ENCODE results near the gene TRIM17. TPM values are rescaled to one million over a fixed set of nuclear protein-coding genes. Genes with fewer than 3 reads are reported as not detected.

Gene TRIM17
- total and polyA plus RNA-seq, 9 of the 15 experiments (the other 6 are each of a cell fraction or from before 2014, with no cell fraction given), result not detected

DNA sequence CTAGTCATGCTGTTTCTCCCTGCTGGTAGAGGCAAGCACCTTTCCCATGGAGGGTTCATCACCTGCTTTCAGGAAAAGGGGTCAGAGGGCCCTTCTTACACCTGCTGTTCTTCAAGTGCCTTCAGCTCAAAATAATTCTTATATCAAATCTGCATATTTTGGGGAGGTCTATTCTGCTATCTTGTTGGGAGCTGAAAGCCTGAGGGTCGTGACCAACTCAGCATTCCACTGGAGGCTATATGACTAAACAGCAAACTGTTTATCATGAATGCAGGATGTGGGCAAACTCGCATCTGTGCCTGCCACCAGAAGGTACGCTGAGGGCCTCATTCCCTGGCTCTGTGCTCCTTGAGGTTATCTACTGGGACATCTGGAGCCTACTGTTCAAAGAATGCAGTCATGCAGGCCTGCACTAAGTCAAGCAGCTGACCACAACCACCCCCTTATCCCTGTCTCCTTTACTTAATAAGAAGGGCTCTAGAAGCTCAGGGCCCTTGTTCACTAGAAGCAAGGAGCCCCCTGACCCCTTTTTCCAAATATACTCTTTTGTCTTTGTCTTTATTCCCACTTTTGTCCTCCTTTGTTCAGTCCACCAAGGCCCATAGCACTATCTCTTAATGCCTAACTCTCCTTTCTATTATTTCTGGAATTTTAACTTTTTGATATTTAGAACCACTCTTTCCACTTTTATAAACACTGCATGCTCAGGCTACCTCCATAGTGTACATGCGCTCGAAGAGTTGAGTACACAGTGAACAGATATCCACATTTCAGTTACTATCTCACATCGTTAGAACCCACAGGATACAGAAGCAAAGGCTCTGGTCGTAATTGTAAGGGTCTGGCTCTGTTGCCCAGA, 4.5 kb upstream of the TRIM17 start (continued):
- peak; percentile 59; the same call in 1 of the 2 replicates for TF ChIP-seq FOXP1 (CRISPR knock-in tag; IDR thresholded peaks at IDR 0.05)
- TF ChIP-seq CCAR2 (IDR thresholded peaks at IDR 0.05; ENCODE audit: low read depth, low read length), result no peak
- no peak for TF ChIP-seq SRSF7 (optimal IDR thresholded peaks at IDR 0.05; ENCODE audit: low read depth, low read length)
- no peak for TF ChIP-seq ZNF146 (CRISPR knock-in tag; IDR thresholded peaks at IDR 0.05; ENCODE audit: unreplicated experiment)
- TF ChIP-seq SMAD4 (CRISPR knock-in tag; conservative IDR thresholded peaks at IDR 0.05), result peak; percentile 69
- no peak for TF ChIP-seq ZNF785 (CRISPR knock-in tag; IDR thresholded peaks at IDR 0.05)
- no peak for TF ChIP-seq SPI1 (IDR thresholded peaks at IDR 0.05; ENCODE audit: borderline replicate concordance, low read depth, low read length)
- TF ChIP-seq ZNF639 (CRISPR knock-in tag; conservative IDR thresholded peaks at IDR 0.05 in 1 of 2, IDR thresholded peaks at IDR 0.05 in 1 of 2), result peak in 1 of 2 experiments; percentile 45; a peak in 1 of 4 replicates
- TF ChIP-seq BCOR (IDR thresholded peaks at IDR 0.05), result no peak
- TF ChIP-seq ZNF324 (CRISPR knock-in tag; IDR thresholded peaks at IDR 0.05), result no peak
- no peak for TF ChIP-seq ETV6 (IDR thresholded peaks at IDR 0.05; ENCODE audit: borderline replicate concordance in 1 of 2, low read depth in 2 of 2, low read length in 1 of 2)
- TF ChIP-seq ETV6 (CRISPR knock-in tag; IDR thresholded peaks at IDR 0.05; ENCODE audit: borderline replicate concordance), result no peak
- 0 out of 2 replicates have a peak, but pooled peaks have one; percentile 10 for TF ChIP-seq HDAC2 (IDR thresholded peaks at IDR 0.05)
- TF ChIP-seq PRPF4 (IDR thresholded peaks at IDR 0.05; ENCODE audit: insufficient read depth, low read depth, low read length, poor library complexity, severe bottlenecking), result no peak
- no peak for TF ChIP-seq MXI1 (IDR thresholded peaks at IDR 0.05; ENCODE audit: low read depth, low read length)
- TF ChIP-seq ZNF23 (CRISPR knock-in tag; IDR thresholded peaks at IDR 0.05), result no peak
- TF ChIP-seq PATZ1 (CRISPR knock-in tag; IDR thresholded peaks at IDR 0.05; ENCODE audit: borderline replicate concordance), result no peak
- peak; percentile 92 to 93 for TF ChIP-seq TRIM24 (IDR thresholded peaks at IDR 0.05)
- TF ChIP-seq THAP7 (CRISPR knock-in tag; IDR thresholded peaks at IDR 0.05), result no peak
- TF ChIP-seq, protein P1, sequence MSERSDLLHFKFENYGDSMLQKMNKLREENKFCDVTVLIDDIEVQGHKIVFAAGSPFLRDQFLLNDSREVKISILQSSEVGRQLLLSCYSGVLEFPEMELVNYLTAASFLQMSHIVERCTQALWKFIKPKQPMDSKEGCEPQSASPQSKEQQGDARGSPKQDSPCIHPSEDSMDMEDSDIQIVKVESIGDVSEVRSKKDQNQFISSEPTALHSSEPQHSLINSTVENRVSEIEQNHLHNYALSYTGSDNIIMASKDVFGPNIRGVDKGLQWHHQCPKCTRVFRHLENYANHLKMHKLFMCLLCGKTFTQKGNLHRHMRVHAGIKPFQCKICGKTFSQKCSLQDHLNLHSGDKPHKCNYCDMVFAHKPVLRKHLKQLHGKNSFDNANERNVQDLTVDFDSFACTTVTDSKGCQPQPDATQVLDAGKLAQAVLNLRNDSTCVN (CRISPR knock-in tag; IDR thresholded peaks at IDR 0.05), result no peak
- TF ChIP-seq ETV1 (tag; conservative IDR thresholded peaks at IDR 0.05; ENCODE audit: low read depth), result 0 out of 2 replicates have a peak, but pooled peaks have one; percentile 13

Measured in K562 (cell line).